Stimulated activated CD8-positive, alpha-beta memory T cell treated with anti-CD3 and anti-CD28 coated beads, Interleukin-7, amount 100 ng/mL, for 24 hours (primary cell): ENCODE data around the gene NEDD4L.

ENCODE experiments used
- DNase-seq: peaks from one replicate; pipeline ENCODE4 v3.0.0-alpha.2; 2020; ENCODE audit warnings: low read depth

The NEDD4L gene

DNA sequence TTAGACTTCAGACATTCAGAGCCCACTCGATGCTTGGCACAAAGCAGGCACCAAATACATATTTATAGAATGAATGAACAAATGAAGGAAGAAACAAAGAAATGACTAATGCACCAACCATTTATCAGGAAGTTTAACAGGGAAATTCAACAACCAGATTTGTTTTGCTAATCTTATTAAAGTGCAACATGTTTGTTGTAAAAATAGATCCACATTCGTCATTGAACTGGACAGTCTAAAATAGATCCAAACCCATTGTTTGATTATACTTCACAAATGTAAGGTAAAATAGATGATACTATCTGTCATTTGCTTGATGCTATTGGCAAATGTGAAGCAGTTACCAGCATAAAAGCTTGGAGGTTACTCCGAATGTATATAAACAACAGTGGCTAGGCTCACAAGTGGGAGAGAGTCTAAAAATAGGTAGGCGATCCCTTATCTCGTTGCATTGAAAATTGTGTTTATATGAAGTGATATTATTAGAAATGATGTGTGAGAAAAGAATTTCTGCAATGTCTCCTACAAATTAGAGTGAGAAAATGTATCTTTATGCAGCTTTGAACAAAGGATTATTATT is 246.2 kb downstream of the NEDD4L start:
- DNase-seq, result no peak

GRCh38 chr18:58291131-58291530 is 247.1 kb downstream of the NEDD4L start:
- DNase-seq, result no peak

DNA sequence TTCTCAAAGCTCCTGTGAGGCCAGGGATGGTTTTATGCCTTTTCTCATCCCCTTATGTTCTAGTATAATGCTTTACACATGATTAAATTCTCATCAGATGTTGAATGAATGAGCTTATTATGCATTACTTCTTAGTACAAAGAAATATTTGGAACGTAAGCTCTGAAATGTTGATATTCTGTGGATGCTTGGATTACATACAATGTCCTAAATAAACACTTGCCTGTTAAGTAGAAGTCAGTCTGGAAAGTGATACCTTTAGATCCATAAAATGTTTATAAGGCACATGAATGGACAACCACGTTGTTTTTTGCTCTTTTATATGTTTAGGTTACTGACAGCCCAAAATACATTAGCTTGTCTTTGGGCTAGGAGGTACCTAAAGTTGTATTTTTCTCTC is 248.6 kb downstream of the NEDD4L start:
- no peak for DNase-seq

- DNase-seq, result no peak
Observed at GRCh38 chr18:58297198-58297597, 253.2 kb downstream of the NEDD4L start.

- DNase-seq, result no peak
Observed at GRCh38 chr18:58298251-58299134, 254.5 kb downstream of the NEDD4L start.

- no peak for DNase-seq
Observed at GRCh38 chr18:58299135-58299473, 255.1 kb downstream of the NEDD4L start.

DNA sequence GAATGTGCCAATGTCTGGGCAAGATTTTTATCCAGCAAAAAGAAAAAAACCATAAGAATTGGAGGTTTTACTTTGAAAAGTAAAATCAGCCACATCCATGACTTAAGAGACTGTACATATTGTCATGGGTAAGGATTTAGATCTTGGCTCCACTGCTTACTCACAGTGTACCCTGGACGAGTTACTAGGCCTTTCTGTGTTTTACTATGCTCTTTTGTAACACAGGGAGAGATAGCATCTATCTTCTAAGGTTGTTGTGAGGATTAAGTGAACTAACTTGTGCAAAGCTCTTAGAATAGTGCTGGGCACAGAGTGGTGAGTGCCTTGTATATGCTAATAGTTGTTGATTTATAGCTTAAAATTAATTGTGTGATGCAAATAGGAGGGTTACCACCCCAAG is 255.9 kb downstream of the NEDD4L start:
- no peak for DNase-seq

GRCh38 chr18:58300867-58301266 is 256.8 kb downstream of the NEDD4L start:
- no peak for DNase-seq

DNA sequence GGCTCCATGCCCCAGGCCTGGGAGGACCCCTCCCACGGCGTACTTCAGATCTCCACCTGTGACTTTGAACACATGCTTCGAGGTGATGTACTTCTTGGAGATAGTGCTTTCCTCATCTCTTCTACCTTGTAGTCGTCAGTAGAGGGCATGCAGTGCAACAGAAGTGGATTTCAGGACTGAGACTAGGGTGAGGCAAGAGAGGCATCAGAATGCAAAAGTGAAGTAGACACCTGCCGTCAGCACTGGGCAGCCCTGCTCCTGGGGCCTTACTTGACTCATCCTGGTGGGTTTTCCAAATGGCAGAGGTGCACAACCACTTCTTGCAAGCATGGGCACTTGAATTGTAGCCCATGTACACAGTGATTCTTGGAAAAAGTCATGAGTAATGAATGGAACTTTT is 258.8 kb downstream of the NEDD4L start:
- DNase-seq, result no peak

- no peak for DNase-seq
Observed at GRCh38 chr18:58303363-58303762, 259.3 kb downstream of the NEDD4L start.

- DNase-seq, result no peak
Observed at GRCh38 chr18:58305792-58306191, 261.8 kb downstream of the NEDD4L start.

DNA sequence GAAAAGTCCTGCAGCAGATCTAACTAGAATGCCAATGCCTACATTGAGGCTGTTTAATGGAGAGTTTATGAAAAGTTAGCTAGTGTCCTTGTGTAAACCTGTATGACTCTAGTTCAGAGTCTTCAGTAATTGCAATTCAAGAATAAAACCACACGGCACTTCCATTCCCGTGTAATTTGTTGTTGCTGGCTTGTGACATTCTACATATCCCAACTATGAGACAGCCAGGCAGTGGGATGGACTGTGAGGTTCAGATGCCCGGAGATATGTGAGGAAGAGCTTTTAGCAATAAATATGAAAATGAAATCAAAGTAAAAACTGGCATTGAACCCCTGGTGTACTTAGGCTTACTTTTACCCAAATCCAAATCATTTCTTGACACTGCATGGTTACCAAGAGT is 263.4 kb downstream of the NEDD4L start:
- no peak for DNase-seq

DNA sequence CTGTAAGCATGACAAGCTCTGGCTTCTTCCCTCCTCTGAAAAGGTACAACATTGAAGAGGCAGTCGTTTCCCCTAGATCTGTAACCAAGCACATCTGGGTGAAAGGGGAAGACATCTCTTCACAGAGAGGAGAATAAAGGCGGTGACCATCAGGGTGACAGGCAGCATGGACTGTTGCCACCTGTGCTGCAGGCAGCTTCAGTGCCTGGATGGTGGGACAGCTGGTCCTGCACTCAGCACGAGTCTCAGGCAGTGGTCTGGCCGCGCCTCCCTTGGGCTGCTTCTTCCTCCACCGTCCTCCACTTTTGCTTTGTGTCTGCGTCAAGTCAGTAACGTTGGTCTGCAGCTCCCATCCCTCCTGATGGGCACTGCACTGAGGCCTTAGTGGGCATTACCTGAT is 264.4 kb downstream of the NEDD4L start:
- no peak for DNase-seq

DNA sequence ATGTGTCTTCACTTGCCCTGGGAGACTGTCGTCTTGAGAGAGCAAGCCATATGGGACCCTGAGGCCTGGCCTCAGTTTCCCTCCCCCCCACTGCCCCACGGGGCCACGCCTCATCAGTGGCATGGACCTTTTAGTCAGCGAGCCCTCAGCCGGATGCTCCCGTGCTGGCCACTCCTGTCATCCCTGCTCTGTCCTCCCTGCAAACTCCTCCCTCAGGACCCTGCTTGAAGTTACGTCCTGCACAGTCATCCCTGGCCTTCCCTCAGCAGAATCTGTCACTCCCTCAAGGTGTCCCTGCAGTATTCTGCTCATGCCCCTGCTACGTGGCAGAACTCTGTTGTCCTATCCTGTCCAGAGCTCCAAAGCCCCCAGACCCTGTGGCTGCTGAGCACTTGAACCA is 265.1 kb downstream of the NEDD4L start:
- DNase-seq, result no peak

- DNase-seq, result no peak
Observed at GRCh38 chr18:58309610-58310239, 265.7 kb downstream of the NEDD4L start.

DNA sequence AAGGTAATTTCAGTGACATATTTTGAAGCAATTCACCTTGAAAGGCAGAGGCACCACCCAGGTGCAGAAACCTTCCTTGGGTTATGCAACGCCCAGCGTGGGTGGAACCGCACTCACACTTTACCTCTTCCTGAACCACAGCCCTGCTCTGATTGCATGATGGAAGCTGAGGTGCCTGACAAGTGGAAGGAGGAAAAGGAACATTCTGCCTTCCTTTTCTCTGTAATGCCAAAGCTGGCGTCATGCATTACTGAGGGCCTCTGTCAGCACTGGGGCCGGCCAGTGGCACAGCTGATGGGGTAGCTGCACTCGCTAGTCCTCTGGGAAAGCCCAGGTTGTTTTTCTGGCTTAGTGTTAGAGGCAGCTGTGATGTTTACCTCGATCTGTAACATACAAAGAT is 266.5 kb downstream of the NEDD4L start:
- no peak for DNase-seq

DNA sequence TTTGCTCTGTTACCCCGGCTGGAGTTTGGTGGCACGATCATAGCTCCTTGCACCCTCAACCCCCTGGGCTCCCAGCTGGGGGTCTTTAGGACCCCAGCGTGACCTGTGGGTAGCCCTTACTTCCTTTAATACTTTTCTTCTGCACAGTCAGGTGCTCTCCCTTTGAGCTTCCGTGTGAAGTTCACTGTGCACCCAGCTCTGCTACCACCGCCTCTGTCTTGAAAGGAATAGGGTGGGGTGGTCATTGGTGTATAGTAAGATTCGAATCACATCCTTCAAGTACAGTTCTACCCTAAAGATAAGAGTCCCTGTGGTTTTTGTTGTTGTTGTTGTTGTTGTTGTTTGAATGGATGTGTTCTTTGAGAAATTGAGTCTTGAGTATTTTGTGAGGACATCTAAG is 267.4 kb downstream of the NEDD4L start:
- DNase-seq, result no peak

GRCh38 chr18:58313491-58314032 is 269.5 kb downstream of the NEDD4L start:
- DNase-seq, result no peak

DNA sequence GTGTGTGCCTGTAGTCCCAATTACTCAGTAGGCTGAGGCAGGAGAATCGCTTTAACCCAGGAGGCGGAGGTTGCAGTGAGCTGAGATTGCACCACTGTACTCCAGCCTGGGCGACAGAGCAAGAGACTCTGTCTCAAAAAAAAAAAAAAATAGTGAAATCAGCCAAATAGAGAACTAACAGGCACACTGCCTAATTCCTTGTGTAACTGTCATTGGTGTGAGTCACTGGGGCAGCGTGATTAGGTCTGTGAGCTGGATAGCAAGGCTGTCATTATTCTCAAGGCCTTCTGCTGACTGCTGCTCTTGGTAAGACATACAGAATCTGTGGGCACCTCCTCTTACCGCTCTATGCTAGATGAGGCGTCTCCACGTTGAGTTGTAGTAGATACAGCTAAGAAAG is 270.3 kb downstream of the NEDD4L start:
- DNase-seq, result no peak

GRCh38 chr18:58315041-58315440 is 271.0 kb downstream of the NEDD4L start:
- DNase-seq, result no peak

GRCh38 chr18:58315739-58316215 is 271.8 kb downstream of the NEDD4L start:
- no peak for DNase-seq

GRCh38 chr18:58316396-58317342 is 272.6 kb downstream of the NEDD4L start:
- DNase-seq, result no peak
